ENCODE results near the gene CPSF4. TPM values are rescaled to one million over a fixed set of nuclear protein-coding genes. Genes with fewer than 3 reads are reported as not detected.

The CPSF4 gene
- total and polyA plus RNA-seq, 4 experiments from 2014 or later = 21.9 to 54.7 (median 38.0) TPM

DNA sequence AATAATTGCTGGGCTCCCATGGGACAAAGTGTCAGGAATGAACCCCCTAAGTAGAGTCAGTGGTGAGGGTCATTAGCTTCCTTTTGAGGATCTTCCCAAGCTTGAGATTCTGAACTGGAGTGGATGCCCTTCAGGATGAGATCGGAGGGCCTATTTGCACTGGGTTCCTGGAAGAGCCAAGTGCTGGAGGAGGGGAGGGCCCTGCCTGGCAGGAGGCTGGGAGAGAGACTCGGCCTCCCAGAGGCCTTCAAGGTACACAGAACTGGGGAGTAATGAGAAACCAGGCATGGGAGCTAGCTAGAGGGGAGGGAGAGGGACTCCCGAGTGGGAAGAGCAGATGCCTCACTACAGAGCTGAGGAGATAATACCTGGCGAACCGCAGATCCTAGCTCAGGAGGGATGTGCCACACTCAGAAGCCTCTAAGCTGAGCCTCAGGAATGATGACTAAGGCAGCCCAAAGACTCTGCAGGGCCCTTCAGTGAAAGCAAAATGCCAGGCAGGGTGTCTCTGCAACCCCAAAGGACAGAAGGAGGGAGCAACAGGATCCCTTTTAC, 39.8 kb upstream of the CPSF4 start:
- H3K9me3 ChIP-seq (ENCODE audit: control insufficient read depth in 1 of 2, low read length in 2 of 2) = no peaks in the 10 kb centered on the region
- no peak overlapping the region for H3K4me3 ChIP-seq (ENCODE audit: low read length in 2 of 2)
- Mint-ChIP-seq H3K4me3 (no peak overlapping the region), H3K36me3 (peaks cover 31 to 79% of the 10 kb centered on the region in 2 donors), H3K27ac (peak overlapping the region in 6 of 7 donors; percentile 23 to 88 (median 56)), H3K9me3 (peaks cover 0 to 3% (median 0%) of the 10 kb centered on the region in 8 donors), H3K4me1 (peaks cover 8 to 22% (median 15%) of the 10 kb centered on the region in 4 donors), H3K27me3 (no peaks in the 10 kb centered on the region)
- POLR2A ChIA-PET (ENCODE audit: partially characterized antibody) = interaction anchor here (0.6 to 13.0 kb wide), 9 partner anchors 7 to 392 kb away, joined by 3 to 210 read pairs (median 7); partner anchors contain the start of genes BUD31, PDAP1 and ZNF394
- H3K27ac ChIP-seq (ENCODE audit: low read depth, low read length) = no peak overlapping the region
- no peak for DNase-seq
- peaks cover under 1% of the 10 kb centered on the region for H3K4me1 ChIP-seq (ENCODE audit: insufficient read depth, low read length)
- intact Hi-C loops (cut with micrococcal nuclease) = no loop called here
- CTCF ChIA-PET (ENCODE audit: partially characterized antibody) = interaction anchor here (1.2 to 1.4 kb wide), 3 partner anchors 13 to 86 kb away, joined by 3 read pairs; no protein-coding TSS in a partner anchor
- H3K36me3 ChIP-seq (ENCODE audit: insufficient read depth, low read length) = peaks cover 54% of the 10 kb centered on the region
- H3K27me3 ChIP-seq (ENCODE audit: insufficient read depth, low read length) = no peaks in the 10 kb centered on the region

DNA sequence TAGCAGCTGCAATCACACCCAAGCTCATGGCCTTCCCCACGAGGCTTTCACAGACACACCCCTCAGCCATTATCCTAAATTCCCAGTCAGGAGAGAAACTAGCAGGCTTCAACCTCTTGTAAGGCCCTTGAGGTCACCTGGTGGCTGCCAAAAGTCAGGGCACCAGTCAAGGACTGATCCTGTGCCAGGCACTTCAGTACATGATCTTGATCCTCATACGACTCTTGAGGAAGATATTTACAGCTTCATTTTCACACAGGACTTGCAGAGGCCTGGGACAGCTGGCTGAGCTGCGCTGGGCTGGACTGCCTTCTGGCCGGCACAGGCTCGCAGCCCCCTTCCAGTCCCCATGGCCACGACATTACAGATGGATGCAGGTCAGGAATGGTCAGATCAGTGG, 39.1 kb upstream of the CPSF4 start:
- H3K36me3 Mint-ChIP-seq = peaks cover 35 to 77% of the 10 kb centered on the region in 2 donors
- DNase-seq = no peak
- H3K4me1 Mint-ChIP-seq = peaks cover 12 to 26% (median 18%) of the 10 kb centered on the region in 4 donors
- H3K27ac Mint-ChIP-seq = peak overlapping the region in 4 of 7 donors; percentile 24 to 59 (median 35)
- H3K27me3 Mint-ChIP-seq = no peaks in the 10 kb centered on the region
- Histone ChIP-seq H3K27me3 (ENCODE audit: insufficient read depth, low read length) (no peaks in the 10 kb centered on the region), H3K4me1 (ENCODE audit: insufficient read depth, low read length) (no peaks in the 10 kb centered on the region), H3K27ac (ENCODE audit: low read depth, low read length) (no peak overlapping the region), H3K9me3 (ENCODE audit: control insufficient read depth in 1 of 2, low read length in 2 of 2) (no peaks in the 10 kb centered on the region), H3K36me3 (ENCODE audit: insufficient read depth, low read length) (peaks cover 54% of the 10 kb centered on the region), H3K4me3 (ENCODE audit: low read length in 2 of 2) (no peak overlapping the region)
- POLR2A ChIA-PET (ENCODE audit: partially characterized antibody) = interaction anchor here (0.5 to 13.0 kb wide), 10 partner anchors 7 to 100 kb away, joined by 3 to 210 read pairs (median 6); partner anchors contain the start of genes BUD31, PDAP1 and ZNF394
- H3K4me3 Mint-ChIP-seq = no peak overlapping the region
- intact Hi-C loops (cut with micrococcal nuclease) = no loop called here
- peaks cover 0 to 3% (median 0%) of the 10 kb centered on the region in 8 donors for H3K9me3 Mint-ChIP-seq
- CTCF ChIA-PET (ENCODE audit: partially characterized antibody) = interaction anchor here (1.1 to 1.4 kb wide), 3 partner anchors 10 to 87 kb away, joined by 3 to 4 read pairs (median 3); no protein-coding TSS in a partner anchor

- Mint-ChIP-seq H3K4me3 (no peak overlapping the region), H3K27ac (peak overlapping the region in 5 of 7 donors; percentile 8 to 86 (median 80)), H3K4me1 (peaks cover 26 to 42% (median 36%) of the 10 kb centered on the region in 4 donors), H3K36me3 (peaks cover 28 to 54% of the 10 kb centered on the region in 2 donors), H3K9me3 (peaks cover 0 to 3% (median 0%) of the 10 kb centered on the region in 8 donors), H3K27me3 (no peaks in the 10 kb centered on the region)
- POLR2A ChIA-PET (ENCODE audit: partially characterized antibody) = interaction anchor here (1.0 to 9.9 kb wide), 3 partner anchors 9 to 95 kb away, joined by 3 to 210 read pairs (median 3); no protein-coding TSS in a partner anchor
- Histone ChIP-seq H3K36me3 (ENCODE audit: insufficient read depth, low read length) (peaks cover 30% of the 10 kb centered on the region), H3K9me3 (ENCODE audit: control insufficient read depth in 1 of 2, low read length in 2 of 2) (no peaks in the 10 kb centered on the region), H3K27ac (ENCODE audit: low read depth, low read length) (no peak overlapping the region), H3K27me3 (ENCODE audit: insufficient read depth, low read length) (no peaks in the 10 kb centered on the region), H3K4me3 (ENCODE audit: low read length in 2 of 2) (no peak overlapping the region), H3K4me1 (ENCODE audit: insufficient read depth, low read length) (peaks cover 25% of the 10 kb centered on the region)
- DNase-seq = no peak
- CTCF ChIA-PET (ENCODE audit: partially characterized antibody) = no interaction called here
- intact Hi-C loops (cut with micrococcal nuclease) = no loop called here
These were observed 35.9 kb upstream of the CPSF4 start for GRCh38 chr7:99402854-99403253.

GRCh38 chr7:99403764-99404163, 35.0 kb upstream of the CPSF4 start:
- POLR2A ChIA-PET (ENCODE audit: partially characterized antibody) = interaction anchor here (0.5 to 9.9 kb wide), 4 partner anchors 10 to 1024 kb away, joined by 3 to 210 read pairs (median 4); no protein-coding TSS in a partner anchor
- no peak overlapping the region for H3K4me3 ChIP-seq (ENCODE audit: low read length in 2 of 2)
- Mint-ChIP-seq H3K27ac (peak overlapping the region in 6 of 7 donors; percentile 12 to 84 (median 79)), H3K9me3 (peaks cover 0 to 8% (median 0%) of the 10 kb centered on the region in 8 donors), H3K36me3 (peaks cover 25 to 53% of the 10 kb centered on the region in 2 donors), H3K27me3 (no peaks in the 10 kb centered on the region), H3K4me3 (no peak overlapping the region), H3K4me1 (peaks cover 25 to 45% (median 36%) of the 10 kb centered on the region in 4 donors)
- no peak overlapping the region for H3K27ac ChIP-seq (ENCODE audit: low read depth, low read length)
- H3K4me1 ChIP-seq (ENCODE audit: insufficient read depth, low read length) = peaks cover 27% of the 10 kb centered on the region
- intact Hi-C loops (cut with micrococcal nuclease) = no loop called here
- DNase-seq = no peak
- peaks cover 30% of the 10 kb centered on the region for H3K36me3 ChIP-seq (ENCODE audit: insufficient read depth, low read length)
- CTCF ChIA-PET (ENCODE audit: partially characterized antibody) = no interaction called here
- H3K27me3 ChIP-seq (ENCODE audit: insufficient read depth, low read length) = no peaks in the 10 kb centered on the region
- H3K9me3 ChIP-seq (ENCODE audit: control insufficient read depth in 1 of 2, low read length in 2 of 2) = no peaks in the 10 kb centered on the region

DNA sequence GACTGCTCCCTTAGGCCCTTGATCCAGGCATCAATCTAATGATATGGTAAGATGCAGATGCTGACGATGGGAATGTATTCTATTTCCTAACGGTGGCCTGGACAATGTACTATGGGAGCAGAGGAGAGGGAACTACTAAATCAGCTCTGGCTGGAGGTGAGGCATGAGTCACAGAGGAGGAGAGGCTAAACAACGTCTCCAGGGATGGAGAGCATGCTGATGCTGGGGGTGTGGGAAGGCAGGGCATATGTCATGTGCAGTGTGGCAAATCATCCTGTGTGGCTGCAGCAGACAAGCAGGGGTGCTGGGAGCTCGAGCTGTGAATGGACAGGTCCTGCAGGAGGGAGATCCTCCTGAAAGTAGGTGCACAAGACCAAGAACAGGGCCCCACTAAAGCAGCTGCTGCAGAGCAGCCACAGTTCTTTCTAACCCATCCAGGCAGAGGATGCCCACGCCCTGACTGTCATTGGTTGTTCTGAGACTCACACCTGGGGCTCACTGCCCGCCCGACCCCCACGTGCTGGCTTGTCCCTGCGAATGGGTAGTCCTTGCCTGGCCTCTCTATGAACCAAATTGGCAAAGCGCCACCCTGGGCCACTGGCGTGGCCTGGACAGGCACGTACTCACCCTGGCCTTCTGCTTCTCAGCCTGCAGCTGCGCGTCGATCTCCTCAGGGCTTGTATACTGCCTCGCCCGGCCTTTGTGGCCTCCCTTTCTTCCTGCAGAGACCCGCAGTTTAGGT, 34.3 kb upstream of the CPSF4 start:
- Mint-ChIP-seq H3K4me3 (peak overlapping the region in 1 of 8 donors; percentile 21), H3K9me3 (peaks cover 0 to 8% (median 0%) of the 10 kb centered on the region in 8 donors), H3K4me1 (peaks cover 24 to 47% (median 38%) of the 10 kb centered on the region in 4 donors), H3K27me3 (no peaks in the 10 kb centered on the region), H3K27ac (peak overlapping the region in 6 of 7 donors; percentile 12 to 84 (median 70)), H3K36me3 (peaks cover 25 to 55% of the 10 kb centered on the region in 2 donors)
- ChIA-PET POLR2A (ENCODE audit: partially characterized antibody) (interaction anchor here (0.5 to 9.9 kb wide), 3 partner anchors 11 to 1024 kb away, joined by 3 to 210 read pairs (median 5); no protein-coding TSS in a partner anchor), CTCF (ENCODE audit: partially characterized antibody) (no interaction called here)
- no peak for DNase-seq
- Histone ChIP-seq H3K4me3 (ENCODE audit: low read length in 2 of 2) (no peak overlapping the region), H3K36me3 (ENCODE audit: insufficient read depth, low read length) (peaks cover 28% of the 10 kb centered on the region), H3K27me3 (ENCODE audit: insufficient read depth, low read length) (no peaks in the 10 kb centered on the region), H3K9me3 (ENCODE audit: control insufficient read depth in 1 of 2, low read length in 2 of 2) (no peaks in the 10 kb centered on the region), H3K27ac (ENCODE audit: low read depth, low read length) (no peak overlapping the region), H3K4me1 (ENCODE audit: insufficient read depth, low read length) (peaks cover 29% of the 10 kb centered on the region)
- intact Hi-C loops (cut with micrococcal nuclease) = no loop called here

DNA sequence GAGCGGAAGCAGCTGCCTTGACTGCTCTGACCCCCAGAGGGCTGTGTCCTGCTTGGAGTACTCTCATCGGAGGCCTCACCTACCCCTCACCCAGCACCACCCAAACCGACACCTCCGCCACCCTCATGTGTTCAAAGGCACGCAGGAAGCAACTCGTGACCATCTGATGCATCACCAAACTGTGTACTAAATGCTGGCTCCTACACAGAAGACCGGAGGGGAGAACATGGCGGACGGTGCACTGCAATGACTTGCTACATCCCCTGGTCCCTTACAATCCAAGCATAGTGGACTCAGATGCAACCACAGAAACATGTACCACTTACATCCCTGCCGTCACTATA, 33.8 kb upstream of the CPSF4 start:
- Mint-ChIP-seq H3K4me3 (peak overlapping the region in 1 of 8 donors; percentile 21), H3K36me3 (peaks cover 25 to 54% of the 10 kb centered on the region in 2 donors), H3K9me3 (peaks cover 0 to 8% (median 0%) of the 10 kb centered on the region in 8 donors), H3K4me1 (peaks cover 27 to 52% (median 42%) of the 10 kb centered on the region in 4 donors), H3K27ac (peak overlapping the region in 2 of 7 donors; percentile 12 to 61), H3K27me3 (no peaks in the 10 kb centered on the region)
- intact Hi-C loops (cut with micrococcal nuclease) = no loop called here
- ChIA-PET POLR2A (ENCODE audit: partially characterized antibody) (interaction anchor here (1.8 to 9.9 kb wide), 2 partner anchors 11 to 30 kb away, joined by 5 to 210 read pairs; no protein-coding TSS in a partner anchor), CTCF (ENCODE audit: partially characterized antibody) (no interaction called here)
- no peak for DNase-seq
- H3K9me3 ChIP-seq (ENCODE audit: control insufficient read depth in 1 of 2, low read length in 2 of 2) = no peaks in the 10 kb centered on the region
- no peak overlapping the region for H3K4me3 ChIP-seq (ENCODE audit: low read length in 2 of 2)
- H3K4me1 ChIP-seq (ENCODE audit: insufficient read depth, low read length) = peaks cover 35% of the 10 kb centered on the region
- H3K27me3 ChIP-seq (ENCODE audit: insufficient read depth, low read length) = no peaks in the 10 kb centered on the region
- peaks cover 22% of the 10 kb centered on the region for H3K36me3 ChIP-seq (ENCODE audit: insufficient read depth, low read length)
- no peak overlapping the region for H3K27ac ChIP-seq (ENCODE audit: low read depth, low read length)

All from CD4-positive, alpha-beta memory T cell (primary cell).